PC-3 (cell line): ENCODE data around the gene FLNB. TPM values are rescaled to one million over a fixed set of nuclear protein-coding genes. Genes with fewer than 3 reads are reported as not detected.

ENCODE experiments used
- ATAC-seq: fragments of 200-7000 bp; cut with Tn5 transposase; 2 replicates; pipeline ENCODE4 v1.9.1; 2020; ENCODE audit warnings: mild to moderate bottlenecking, moderate library complexity
- BruUV-seq: library from RNA; stranded (reverse); fragments of 400-500 nt; replicated peaks from 2 replicates; lab custom pipeline; 2021; lab: Mats Ljungman, UMichigan
- CTCF ChIA-PET: fragments of 300-600 bp; sonication (Branson Sonifier 250); formaldehyde crosslinking; loops from one replicate; lab custom pipeline; 2022; ENCODE audit warnings: antibody characterized with exemption; lab: Charles Lee
- POLR2A ChIA-PET: fragments of 300-600 bp; sonication (Branson Sonifier 250); formaldehyde crosslinking; loops from one replicate; lab custom pipeline; 2022; ENCODE audit warnings: antibody characterized with exemption; ENCODE audit not compliant: unreplicated experiment; lab: Charles Lee
- DNase-seq: peaks from one replicate; pipeline ENCODE4 v3.0.0-alpha.2; 2015
- H2AFZ ChIP-seq: fragments of 300-600 bp; sonication (generic); 2 replicates; pipeline ENCODE4 v1.6.0; 2016; ENCODE audit warnings: antibody characterized with exemption, low read length
- H3F3A ChIP-seq: fragments of 300-600 bp; sonication (generic); one replicate; pipeline ENCODE4 v1.6.0; 2017; ENCODE audit warnings: antibody characterized with exemption, low read length, control low read depth, mild to moderate bottlenecking; ENCODE audit not compliant: unreplicated experiment
- H3K27ac ChIP-seq: fragments of 300-600 bp; sonication (generic); 2 replicates; pipeline ENCODE4 v1.5.1; 2016; ENCODE audit warnings: mild to moderate bottlenecking, low read length
- H3K27me3 ChIP-seq: fragments of 300-600 bp; sonication (generic); 2 replicates; pipeline ENCODE4 v1.6.1; 2016; ENCODE audit warnings: low read length, mixed read lengths
- H3K36me3 ChIP-seq: fragments of 300-600 bp; sonication (generic); 2 replicates; pipeline ENCODE4 v1.6.1; 2016; ENCODE audit warnings: low read depth, mixed run types, low read length, mixed read lengths
- H3K4me1 ChIP-seq: fragments of 300-600 bp; sonication (generic); 2 replicates; pipeline ENCODE4 v1.5.1; 2016; ENCODE audit warnings: low read length; ENCODE audit not compliant: insufficient read depth
- H3K4me2 ChIP-seq: fragments of 300-600 bp; sonication (generic); 2 replicates; pipeline ENCODE4 v1.6.0; 2016; ENCODE audit warnings: low read length
- H3K4me3 ChIP-seq: fragments of 300-600 bp; sonication (generic); 2 replicates; pipeline ENCODE4 v1.5.1; 2016; ENCODE audit warnings: mild to moderate bottlenecking, low read length, mixed read lengths
- H3K79me2 ChIP-seq: fragments of 300-600 bp; sonication (generic); 2 replicates; pipeline ENCODE4 v1.6.1; 2017; ENCODE audit warnings: low read length, mixed read lengths
- H3K9ac ChIP-seq: fragments of 300-600 bp; sonication (generic); 2 replicates; pipeline ENCODE4 v1.6.0; 2016; ENCODE audit warnings: mild to moderate bottlenecking, low read length
- H3K9me2 ChIP-seq: fragments of 300-600 bp; sonication (generic); replicated peaks from 2 replicates; pipeline ENCODE4 v1.6.1; 2016; ENCODE audit warnings: mixed run types, low read length, mixed read lengths
- H3K9me3 ChIP-seq: fragments of 300-600 bp; sonication (generic); 2 replicates; pipeline ENCODE4 v1.6.1; 2016; ENCODE audit warnings: low read length, mixed read lengths
- H4K20me1 ChIP-seq: fragments of 300-600 bp; sonication (generic); 2 replicates; pipeline ENCODE4 v1.6.1; 2016; ENCODE audit warnings: low read length, mixed read lengths
- EZH2 ChIP-seq: fragments of 300-600 bp; sonication (generic); IDR thresholded peaks from one replicate; pipeline ENCODE4 v1.6.1; 2017; ENCODE audit warnings: antibody characterized with exemption, mild to moderate bottlenecking, low read length; ENCODE audit not compliant: unreplicated experiment
- EZH2phosphoT487 ChIP-seq: fragments of 300-600 bp; sonication (generic); IDR thresholded peaks from 2 replicates; pipeline ENCODE4 v1.6.1; 2018; ENCODE audit warnings: mild to moderate bottlenecking, antibody characterized with exemption, low read length, borderline replicate concordance
- intact Hi-C: fragments of 100-400 bp; cut with micrococcal nuclease; formaldehyde crosslinking; loops from 2 replicates; pipeline ENCODE4 v1.9.0; 2023
- total RNA-seq: library from RNA; depleted of rRNA; stranded (reverse); fragments of >200 nt; gene quantifications from 2 replicates; pipeline ENCODE4 v1.2.3, GENCODE V29; 2014
- TF ChIP-seq, protein P1 (sequence below): fragments of 300-600 bp; sonication (generic); conservative IDR thresholded peaks from 2 replicates; pipeline ENCODE4 v1.5.1; 2017; ENCODE audit warnings: antibody characterized with exemption, low read depth, mild to moderate bottlenecking, low read length

The FLNB gene
- total RNA-seq, 1 experiment from 2014 or later, result 505 TPM

DNA sequence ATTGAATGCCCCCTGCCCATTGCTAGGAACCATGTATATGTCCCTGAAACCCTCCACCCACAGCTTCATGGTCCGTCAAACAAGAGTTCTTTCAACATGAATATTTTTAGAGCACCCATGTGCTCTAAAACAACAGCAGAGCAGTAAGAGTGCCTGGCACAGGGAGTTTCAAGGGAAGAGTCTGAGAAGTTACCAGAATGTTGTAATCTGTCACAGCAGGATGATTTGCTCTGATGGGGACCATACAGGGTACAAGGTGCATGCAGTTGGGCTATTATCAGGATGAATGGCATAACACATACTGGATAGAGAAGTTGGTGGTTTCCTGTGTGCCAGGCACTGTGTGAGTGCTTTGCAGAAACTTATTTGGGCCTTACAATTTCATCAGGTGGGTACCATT is 27.8 kb upstream of the FLNB start:
- POLR2A ChIA-PET, result no interaction called here
- Histone ChIP-seq H3K9ac (no peak overlapping the region), H3K4me1 (peaks cover 54% of the 10 kb centered on the region)

DNA sequence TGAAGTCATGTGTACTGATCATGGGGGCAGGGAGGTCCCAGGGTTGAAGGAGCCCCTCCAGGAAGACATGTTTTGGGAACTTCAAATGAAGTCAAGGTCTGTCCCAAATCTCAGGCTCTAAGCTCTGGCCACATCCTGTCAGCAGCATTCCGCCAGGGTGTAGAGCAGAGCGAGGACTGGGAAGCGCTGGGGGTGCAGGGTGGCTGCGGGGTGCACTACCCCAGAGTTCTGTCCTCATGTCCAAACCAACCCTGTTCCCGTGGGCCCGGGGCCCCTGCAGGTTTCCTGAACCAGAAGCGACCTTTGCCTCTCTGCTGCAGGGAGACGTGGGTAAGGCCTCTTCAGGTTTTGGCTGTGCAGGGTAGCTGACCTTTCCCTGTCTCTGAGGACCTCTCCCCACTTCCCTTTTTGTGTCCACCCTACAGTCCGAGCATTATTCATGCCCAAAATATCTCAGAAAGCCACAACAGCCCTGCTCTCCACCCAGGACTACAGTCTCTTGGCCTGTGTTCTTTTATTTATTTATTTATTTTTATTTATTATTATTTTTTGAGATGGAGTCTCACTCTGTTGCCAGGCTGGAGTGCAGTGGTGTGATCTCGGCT is 26.6 kb upstream of the FLNB start:
- Histone ChIP-seq H3K4me1 (peaks cover 49% of the 10 kb centered on the region), H3K4me2 (no peak overlapping the region), H3K9me2 (no peaks in the 10 kb centered on the region), H2AFZ (no peak overlapping the region), H3K79me2 (0 out of 2 replicates have a peak, but pooled peaks cover 5% of the 10 kb centered on the region), H3F3A (peaks cover 4% of the 10 kb centered on the region), H3K4me3 (no peak overlapping the region), H3K27me3 (no peaks in the 10 kb centered on the region), H4K20me1 (no peaks in the 10 kb centered on the region), H3K36me3 (no peaks in the 10 kb centered on the region), H3K27ac (no peak overlapping the region), H3K9ac (no peak overlapping the region), H3K9me3 (no peaks in the 10 kb centered on the region)
- ATAC-seq, result no peak
- ChIA-PET POLR2A (interaction anchor here (0.6 kb wide), 1 partner anchor 41 kb away, joined by 3 read pairs; no protein-coding TSS in a partner anchor), CTCF (interaction anchor here (0.6 kb wide), 1 partner anchor 26 kb away, joined by 3 read pairs; no protein-coding TSS in a partner anchor)
- intact Hi-C loops, result no loop called here
- DNase-seq, result peak; percentile 1
- TF ChIP-seq EZH2phosphoT487 (no peak), EZH2 (no peak)
- TF ChIP-seq, protein P1, sequence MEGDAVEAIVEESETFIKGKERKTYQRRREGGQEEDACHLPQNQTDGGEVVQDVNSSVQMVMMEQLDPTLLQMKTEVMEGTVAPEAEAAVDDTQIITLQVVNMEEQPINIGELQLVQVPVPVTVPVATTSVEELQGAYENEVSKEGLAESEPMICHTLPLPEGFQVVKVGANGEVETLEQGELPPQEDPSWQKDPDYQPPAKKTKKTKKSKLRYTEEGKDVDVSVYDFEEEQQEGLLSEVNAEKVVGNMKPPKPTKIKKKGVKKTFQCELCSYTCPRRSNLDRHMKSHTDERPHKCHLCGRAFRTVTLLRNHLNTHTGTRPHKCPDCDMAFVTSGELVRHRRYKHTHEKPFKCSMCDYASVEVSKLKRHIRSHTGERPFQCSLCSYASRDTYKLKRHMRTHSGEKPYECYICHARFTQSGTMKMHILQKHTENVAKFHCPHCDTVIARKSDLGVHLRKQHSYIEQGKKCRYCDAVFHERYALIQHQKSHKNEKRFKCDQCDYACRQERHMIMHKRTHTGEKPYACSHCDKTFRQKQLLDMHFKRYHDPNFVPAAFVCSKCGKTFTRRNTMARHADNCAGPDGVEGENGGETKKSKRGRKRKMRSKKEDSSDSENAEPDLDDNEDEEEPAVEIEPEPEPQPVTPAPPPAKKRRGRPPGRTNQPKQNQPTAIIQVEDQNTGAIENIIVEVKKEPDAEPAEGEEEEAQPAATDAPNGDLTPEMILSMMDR, result no peak
- no TSS peak for BruUV-seq

More for the DNA sequence above, 27.8 kb upstream of the FLNB start:
- no peak overlapping the region for H3K4me3 ChIP-seq
- no peaks in the 10 kb centered on the region for H3K27me3 ChIP-seq
- no peak for DNase-seq
- no TSS peak for BruUV-seq
- H3K4me2 ChIP-seq, result no peak overlapping the region
- TF ChIP-seq, protein P1, result no peak
- TF ChIP-seq EZH2phosphoT487 (no peak), EZH2 (no peak)
- H3K9me3 ChIP-seq, result no peaks in the 10 kb centered on the region
- ATAC-seq, result no peak
- no peaks in the 10 kb centered on the region for H3K9me2 ChIP-seq
- intact Hi-C loops, result no loop called here
- H4K20me1 ChIP-seq, result no peaks in the 10 kb centered on the region
- H2AFZ ChIP-seq, result no peak overlapping the region
- H3F3A ChIP-seq, result peaks cover 4% of the 10 kb centered on the region
- H3K79me2 ChIP-seq, result 0 out of 2 replicates have a peak, but pooled peaks cover 5% of the 10 kb centered on the region
- H3K36me3 ChIP-seq, result no peaks in the 10 kb centered on the region
- CTCF ChIA-PET, result no interaction called here
- H3K27ac ChIP-seq, result no peak overlapping the region
